Central memory CD8-positive, alpha-beta T cell (primary cell): ENCODE measurements around the gene CUX1.

Experiments
- ATAC-seq: fragments of 150-1000 bp; cut with Tn5 transposase; replicated peaks from 2 replicates; pipeline ENCODE4 v1.10.0; 2022; ENCODE audit warnings: mild to moderate bottlenecking, moderate FRiP score, moderate number of reproducible peaks; ENCODE audit not compliant: poor library complexity, severe bottlenecking; ENCODE audit errors: extremely low read depth
- DNase-seq, 2 donors: peaks; one replicate each; pipeline ENCODE4 v3.0.0; 2021; ENCODE audit warnings: low spot score in 2 of 2
- H3K27ac Mint-ChIP-seq: one replicate; pipeline ENCODE4 v1.8.0; 2022; ENCODE audit warnings: low read depth, mild to moderate bottlenecking, moderate library complexity, mixed read lengths
- H3K27me3 Mint-ChIP-seq: one replicate; pipeline ENCODE4 v1.8.0; 2022; ENCODE audit warnings: mixed read lengths
- H3K36me3 Mint-ChIP-seq: one replicate; pipeline ENCODE4 v1.8.0; 2022; ENCODE audit warnings: mild to moderate bottlenecking, moderate library complexity, mixed read lengths; ENCODE audit not compliant: insufficient read depth
- H3K4me1 Mint-ChIP-seq: one replicate; pipeline ENCODE4 v1.8.0; 2022; ENCODE audit warnings: mixed read lengths
- H3K4me3 Mint-ChIP-seq: one replicate; pipeline ENCODE4 v1.8.0; 2022; ENCODE audit warnings: mild to moderate bottlenecking, moderate library complexity, mixed read lengths
- H3K9me3 Mint-ChIP-seq: one replicate; pipeline ENCODE4 v1.8.0; 2022; ENCODE audit warnings: mixed read lengths

The CUX1 gene

DNA sequence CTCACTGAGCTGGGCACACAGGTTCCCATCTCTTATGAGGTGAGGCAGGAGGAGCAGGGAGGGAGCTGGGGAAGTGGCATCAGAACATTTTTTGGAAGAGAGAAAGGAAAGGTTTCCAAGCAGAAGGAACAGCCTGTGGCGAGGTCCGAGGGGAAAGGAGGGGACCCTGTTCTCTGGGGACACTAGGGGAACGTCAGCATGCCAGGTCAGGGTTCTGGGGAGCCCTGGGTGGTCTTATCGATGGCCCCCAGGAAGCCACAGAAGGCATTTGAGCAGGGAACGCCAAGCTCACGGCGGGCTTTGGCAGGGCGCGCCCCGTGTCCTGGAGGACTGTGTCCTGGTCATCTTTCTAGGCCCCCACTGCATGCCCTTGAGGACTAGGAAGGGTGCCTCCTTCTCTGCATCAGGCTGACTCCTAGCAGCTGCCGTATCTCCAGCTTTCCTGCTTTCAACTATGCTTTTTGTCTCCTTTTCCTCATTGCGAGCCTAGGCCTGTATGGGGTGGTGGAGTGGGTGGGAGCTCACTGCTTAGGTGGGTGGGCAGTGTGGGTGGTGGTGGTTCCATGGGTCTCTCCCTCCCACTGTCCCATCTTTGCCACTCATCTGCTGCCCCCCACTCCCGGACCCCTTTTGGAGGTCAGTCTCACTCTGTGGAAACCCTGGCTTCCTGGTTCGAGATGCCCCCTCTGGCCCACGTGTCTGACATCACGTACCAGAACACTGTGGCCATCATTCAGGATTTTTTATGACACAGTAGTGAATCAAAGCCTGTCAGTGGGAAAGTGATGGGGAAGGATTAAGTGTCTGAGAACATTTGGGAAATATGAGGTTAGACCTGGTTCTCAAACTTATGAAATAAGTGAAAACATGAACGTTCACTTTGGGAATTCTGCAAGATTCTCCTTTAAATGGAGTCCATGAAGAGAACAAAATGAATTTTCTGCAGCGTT, 89.1 kb downstream of the CUX1 start:
- Mint-ChIP-seq H3K4me1 (peaks cover 14% of the 10 kb centered on the region), H3K9me3 (no peaks in the 10 kb centered on the region), H3K27ac (no peak overlapping the region), H3K4me3 (no peak overlapping the region), H3K36me3 (no peaks in the 10 kb centered on the region), H3K27me3 (no peaks in the 10 kb centered on the region)
- ATAC-seq (no peak), DNase-seq (no peak)

DNA sequence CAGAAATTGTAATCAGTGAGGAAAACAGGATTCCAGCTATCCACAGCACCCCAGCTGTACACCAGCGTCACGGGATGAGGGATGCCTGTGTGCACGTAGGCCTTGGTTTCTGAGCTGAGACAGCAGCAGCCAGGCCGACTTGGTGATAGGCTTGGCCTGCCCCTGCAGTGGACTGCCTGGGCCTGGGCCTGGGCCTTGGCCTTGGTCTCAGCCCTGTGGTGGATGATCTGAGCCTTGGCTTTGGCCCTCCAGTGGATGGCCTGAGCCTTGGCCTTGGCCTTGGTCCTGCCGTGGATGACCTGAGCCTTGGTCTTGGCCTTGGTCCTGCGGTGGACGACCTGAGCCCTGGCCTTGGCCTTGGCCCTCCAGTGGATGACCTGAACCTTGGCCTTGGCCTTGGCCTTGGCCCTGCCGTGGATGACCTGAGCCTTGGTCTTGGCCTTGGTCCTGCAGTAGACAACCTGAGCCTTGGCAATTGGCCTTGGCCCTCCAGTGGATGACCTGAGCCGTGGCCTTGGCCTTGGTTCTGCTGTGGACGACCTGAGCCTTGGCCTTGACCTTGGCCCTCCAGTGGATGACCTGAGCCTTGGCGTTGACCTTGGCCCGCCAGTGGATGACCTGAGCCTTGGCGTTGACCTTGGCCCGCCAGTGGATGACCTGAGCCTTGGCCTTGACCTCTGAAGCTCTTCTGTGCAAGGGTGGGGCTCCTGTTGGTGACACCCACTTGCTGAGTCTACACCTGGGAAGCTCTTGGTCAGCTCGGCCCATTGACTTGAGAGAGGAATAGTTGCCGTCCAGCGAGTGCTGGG, 93.8 kb downstream of the CUX1 start:
- no peaks in the 10 kb centered on the region for H3K9me3 Mint-ChIP-seq
- H3K4me1 Mint-ChIP-seq, result peaks cover 18% of the 10 kb centered on the region
- H3K36me3 Mint-ChIP-seq, result no peaks in the 10 kb centered on the region
- no peak for DNase-seq
- no peak for ATAC-seq
- no peak overlapping the region for H3K27ac Mint-ChIP-seq
- no peak overlapping the region for H3K4me3 Mint-ChIP-seq
- no peaks in the 10 kb centered on the region for H3K27me3 Mint-ChIP-seq

DNA sequence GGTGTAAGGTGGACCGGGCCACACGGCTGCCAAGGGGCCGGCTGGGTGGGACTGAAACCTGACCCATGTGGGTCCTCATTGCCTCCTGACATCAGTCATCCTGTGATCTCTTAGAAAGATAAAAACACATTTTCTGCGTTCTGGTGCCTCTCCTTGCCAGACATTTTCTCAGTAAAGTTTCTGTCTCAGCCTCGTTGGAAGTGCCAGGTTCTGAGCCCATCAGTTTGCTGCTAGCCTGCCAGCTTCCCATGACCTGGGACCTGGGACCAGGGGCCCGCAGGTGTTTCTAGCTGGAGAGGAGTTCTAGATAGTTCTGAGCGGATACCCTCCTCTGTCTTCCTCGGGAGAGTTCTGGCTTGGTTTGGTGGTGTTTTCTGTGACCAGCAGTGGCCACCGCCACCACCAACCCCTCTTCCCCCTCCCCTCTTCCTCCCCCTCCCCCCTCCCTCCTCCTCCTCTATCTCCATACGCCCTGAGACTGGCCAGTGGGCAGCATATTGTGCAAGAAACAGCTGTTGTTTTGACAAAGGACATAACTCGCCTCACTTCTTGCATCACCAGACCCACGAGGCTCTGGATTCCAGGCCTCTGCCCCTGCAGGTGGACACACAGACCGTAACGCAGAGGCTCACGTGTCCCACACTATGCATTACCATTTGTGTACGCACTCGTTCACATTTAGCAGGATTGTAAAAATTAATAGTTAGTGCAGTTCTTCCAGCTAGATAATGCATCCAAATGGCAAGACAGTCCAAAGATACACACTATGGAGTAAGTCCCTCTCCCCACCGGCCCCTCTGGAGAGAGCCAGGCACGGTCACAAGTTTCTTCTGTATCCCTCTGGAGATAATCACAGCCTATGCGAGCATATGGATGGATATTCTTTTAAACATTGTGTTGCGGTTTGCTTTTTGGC, 94.6 kb downstream of the CUX1 start:
- DNase-seq (no peak), ATAC-seq (peak; percentile 24)
- Mint-ChIP-seq H3K36me3 (peaks cover 4% of the 10 kb centered on the region), H3K27ac (no peak overlapping the region), H3K9me3 (no peaks in the 10 kb centered on the region), H3K27me3 (no peaks in the 10 kb centered on the region), H3K4me1 (peaks cover 18% of the 10 kb centered on the region), H3K4me3 (no peak overlapping the region)

DNA sequence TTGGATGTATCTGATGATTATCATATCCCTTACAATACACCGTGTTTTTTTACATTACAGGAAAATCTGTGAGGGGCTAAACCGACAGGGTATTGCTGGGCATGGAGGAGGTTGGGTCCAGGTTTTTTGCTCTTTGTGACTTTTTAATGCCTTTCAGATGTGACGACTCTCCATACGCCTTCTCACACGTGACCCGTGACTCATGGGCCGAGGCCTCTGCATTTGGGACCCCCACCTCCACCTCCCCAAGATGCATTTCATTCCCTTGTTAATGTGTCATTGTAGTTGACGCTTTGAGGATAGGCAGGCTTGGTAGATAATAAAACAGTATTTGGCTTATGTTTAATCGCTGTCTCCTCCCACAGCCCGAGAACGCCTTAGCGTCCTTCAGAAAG, 95.3 kb downstream of the CUX1 start:
- H3K4me1 Mint-ChIP-seq, result peaks cover 18% of the 10 kb centered on the region

DNA sequence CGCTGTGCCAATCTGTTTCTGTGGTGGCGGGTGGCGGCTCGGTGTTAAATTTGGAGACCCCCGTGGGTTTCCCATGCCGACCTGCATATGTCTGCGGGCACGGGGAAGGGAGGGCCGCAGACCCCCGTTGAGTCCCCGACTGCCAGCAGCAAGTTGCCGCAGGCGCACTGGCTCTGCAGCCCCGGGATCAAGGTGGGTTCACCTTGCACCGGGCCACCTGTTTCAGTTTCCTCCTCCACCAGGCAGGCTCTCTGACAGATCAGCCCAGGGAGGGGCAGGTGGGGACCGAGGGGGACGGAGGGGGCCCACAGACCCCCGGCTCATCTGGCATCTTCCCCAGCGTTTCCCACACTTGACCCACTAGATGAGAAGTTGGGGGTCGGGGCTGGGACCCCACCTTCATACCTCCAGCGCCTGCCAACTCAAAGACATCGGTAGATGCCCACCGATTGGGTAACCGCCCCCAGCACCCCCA, 95.9 kb downstream of the CUX1 start:
- no peak for ATAC-seq
- Mint-ChIP-seq H3K27me3 (no peaks in the 10 kb centered on the region), H3K36me3 (peaks cover 8% of the 10 kb centered on the region), H3K4me3 (no peak overlapping the region), H3K9me3 (no peaks in the 10 kb centered on the region), H3K4me1 (peaks cover 18% of the 10 kb centered on the region), H3K27ac (no peak overlapping the region)
- no peak for DNase-seq

More for the DNA sequence above, 95.3 kb downstream of the CUX1 start:
- H3K27me3 Mint-ChIP-seq, result no peaks in the 10 kb centered on the region
- H3K36me3 Mint-ChIP-seq, result peaks cover 8% of the 10 kb centered on the region
- no peaks in the 10 kb centered on the region for H3K9me3 Mint-ChIP-seq
- H3K27ac Mint-ChIP-seq, result no peak overlapping the region
- H3K4me3 Mint-ChIP-seq, result no peak overlapping the region
- DNase-seq (no peak), ATAC-seq (no peak)

DNA sequence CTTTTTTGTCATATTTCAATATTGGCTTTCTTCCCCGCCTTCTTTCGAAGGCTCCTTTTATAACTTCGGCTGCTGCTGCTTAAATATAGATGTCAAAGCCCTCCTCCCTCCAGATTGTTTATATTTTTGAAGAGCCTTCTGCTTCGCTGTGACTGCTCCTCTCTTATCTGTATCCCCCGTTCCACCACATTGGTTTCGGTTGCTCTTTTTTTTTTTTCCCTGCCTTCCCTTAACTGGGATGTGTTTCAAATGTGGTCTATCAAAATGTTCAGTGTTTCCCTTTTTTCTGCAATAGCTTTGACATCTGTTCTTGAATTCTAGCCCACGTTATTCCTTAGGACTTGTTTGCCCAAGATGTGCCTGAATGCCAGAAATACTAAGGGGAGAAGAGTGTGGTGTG, 96.4 kb downstream of the CUX1 start:
- H3K4me3 Mint-ChIP-seq, result no peak overlapping the region
- no peak for ATAC-seq
- no peaks in the 10 kb centered on the region for H3K9me3 Mint-ChIP-seq
- no peak overlapping the region for H3K27ac Mint-ChIP-seq
- H3K4me1 Mint-ChIP-seq, result peaks cover 18% of the 10 kb centered on the region
- no peaks in the 10 kb centered on the region for H3K27me3 Mint-ChIP-seq
- peaks cover 8% of the 10 kb centered on the region for H3K36me3 Mint-ChIP-seq
- DNase-seq, result no peak

DNA sequence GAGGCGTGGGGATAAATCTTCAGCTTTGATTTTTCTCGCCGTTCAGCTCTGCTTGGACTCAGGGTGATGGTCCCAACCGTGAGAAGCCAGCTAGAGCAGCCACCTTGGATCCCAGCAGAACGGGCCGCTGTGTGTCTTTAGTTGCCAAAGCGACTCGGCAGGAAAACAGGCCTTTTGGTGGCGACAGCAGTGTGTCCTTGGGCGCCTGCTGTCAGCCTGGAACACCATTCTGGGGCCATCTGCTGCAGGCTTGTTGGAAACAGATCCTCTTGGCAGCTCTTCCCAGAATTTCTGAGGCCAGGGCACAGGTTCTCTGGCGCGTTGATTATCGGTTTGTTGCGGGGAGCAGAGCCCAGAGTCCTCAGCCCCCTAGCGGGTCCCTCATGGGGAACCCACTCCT, 97.6 kb downstream of the CUX1 start:
- Mint-ChIP-seq H3K4me3 (no peak overlapping the region), H3K4me1 (peaks cover 18% of the 10 kb centered on the region), H3K36me3 (peaks cover 8% of the 10 kb centered on the region), H3K27me3 (no peaks in the 10 kb centered on the region), H3K9me3 (no peaks in the 10 kb centered on the region), H3K27ac (no peak overlapping the region)
- DNase-seq, result no peak
- no peak for ATAC-seq

DNA sequence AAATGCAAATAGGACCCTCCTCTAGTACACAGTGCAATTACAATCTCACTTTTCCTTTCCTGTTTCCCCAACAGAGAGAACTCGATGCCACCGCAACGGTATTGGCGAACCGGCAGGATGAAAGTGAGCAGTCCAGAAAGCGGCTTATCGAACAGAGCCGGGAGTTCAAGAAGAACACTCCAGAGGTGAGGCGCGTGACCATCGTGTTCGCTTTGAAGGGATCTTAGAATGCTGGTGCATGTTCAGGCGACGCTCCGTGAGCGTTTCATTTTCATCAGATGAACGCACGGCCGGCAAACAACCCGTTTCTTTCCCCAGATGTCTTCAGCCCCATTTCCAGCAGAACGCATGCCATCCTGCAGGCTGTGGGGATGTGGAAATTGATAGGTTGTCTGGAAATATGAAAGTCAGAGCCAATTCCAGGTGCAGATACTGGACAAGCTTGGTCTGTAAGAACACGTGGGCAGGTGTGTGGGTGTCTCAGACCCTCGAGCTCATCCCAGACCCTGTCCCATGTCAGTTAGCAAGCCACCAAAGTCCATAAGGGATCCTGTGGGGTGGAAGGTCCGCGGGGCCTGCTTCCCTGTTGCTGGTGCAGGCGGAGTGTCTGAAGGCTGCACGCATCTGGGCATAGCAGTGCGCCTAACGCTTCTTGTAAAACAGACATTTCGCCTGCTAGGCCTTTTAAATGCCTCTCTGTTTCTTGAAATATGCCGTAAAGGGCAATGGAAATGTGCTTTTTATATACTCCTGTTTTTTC, 98.8 kb downstream of the CUX1 start:
- Mint-ChIP-seq H3K4me3 (no peak overlapping the region), H3K27me3 (no peaks in the 10 kb centered on the region), H3K27ac (no peak overlapping the region), H3K36me3 (peaks cover 8% of the 10 kb centered on the region), H3K4me1 (peaks cover 18% of the 10 kb centered on the region), H3K9me3 (no peaks in the 10 kb centered on the region)
- DNase-seq (no peak), ATAC-seq (no peak)

DNA sequence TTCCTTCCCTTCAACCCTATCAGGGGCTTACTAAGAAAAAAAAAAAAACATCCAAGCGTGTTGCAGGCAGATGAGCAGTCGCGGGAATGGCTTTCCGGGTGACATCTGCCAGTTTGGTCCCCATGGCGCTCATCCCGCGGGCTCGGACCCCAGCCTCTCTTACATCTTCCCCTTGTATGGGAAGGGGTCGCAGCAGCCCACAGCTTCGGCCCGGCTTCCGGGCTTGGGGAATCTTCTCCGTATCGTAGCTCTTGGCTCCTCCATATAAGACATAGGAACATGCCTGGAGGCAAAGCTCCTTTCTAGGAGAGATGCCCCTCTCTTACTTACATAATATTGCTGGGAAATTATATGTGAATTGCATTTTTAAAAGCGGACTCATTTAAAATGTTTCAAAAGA, 99.5 kb downstream of the CUX1 start:
- H3K4me3 Mint-ChIP-seq, result no peak overlapping the region
- H3K9me3 Mint-ChIP-seq, result no peaks in the 10 kb centered on the region
- DNase-seq, result no peak
- H3K27ac Mint-ChIP-seq, result no peak overlapping the region
- peaks cover 8% of the 10 kb centered on the region for H3K36me3 Mint-ChIP-seq
- peaks cover 18% of the 10 kb centered on the region for H3K4me1 Mint-ChIP-seq
- ATAC-seq, result no peak
- no peaks in the 10 kb centered on the region for H3K27me3 Mint-ChIP-seq

DNA sequence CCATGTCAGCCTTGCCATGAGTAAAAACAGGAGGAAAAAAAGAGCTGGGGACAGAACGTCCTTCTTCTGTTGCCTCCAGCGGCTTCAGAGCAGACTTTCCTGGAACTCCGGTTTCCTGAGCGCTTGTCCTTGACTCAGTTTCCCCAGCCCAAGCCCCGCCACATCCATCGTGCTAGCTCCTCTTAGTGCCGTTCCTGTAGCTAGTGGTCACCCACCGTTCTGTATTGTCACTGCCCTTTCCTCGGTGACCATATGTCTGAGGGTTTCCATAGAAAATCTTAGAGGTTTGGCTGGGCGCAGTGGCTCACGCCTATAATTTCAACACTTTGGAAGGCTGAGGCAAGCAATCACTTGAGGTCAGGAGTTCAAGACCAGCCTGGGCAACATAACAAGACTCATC, 100.1 kb downstream of the CUX1 start:
- no peak for DNase-seq
- peaks cover 8% of the 10 kb centered on the region for H3K36me3 Mint-ChIP-seq
- H3K27ac Mint-ChIP-seq, result no peak overlapping the region
- ATAC-seq, result no peak
- H3K4me1 Mint-ChIP-seq, result peaks cover 13% of the 10 kb centered on the region
- H3K9me3 Mint-ChIP-seq, result no peaks in the 10 kb centered on the region
- no peak overlapping the region for H3K4me3 Mint-ChIP-seq
- no peaks in the 10 kb centered on the region for H3K27me3 Mint-ChIP-seq

DNA sequence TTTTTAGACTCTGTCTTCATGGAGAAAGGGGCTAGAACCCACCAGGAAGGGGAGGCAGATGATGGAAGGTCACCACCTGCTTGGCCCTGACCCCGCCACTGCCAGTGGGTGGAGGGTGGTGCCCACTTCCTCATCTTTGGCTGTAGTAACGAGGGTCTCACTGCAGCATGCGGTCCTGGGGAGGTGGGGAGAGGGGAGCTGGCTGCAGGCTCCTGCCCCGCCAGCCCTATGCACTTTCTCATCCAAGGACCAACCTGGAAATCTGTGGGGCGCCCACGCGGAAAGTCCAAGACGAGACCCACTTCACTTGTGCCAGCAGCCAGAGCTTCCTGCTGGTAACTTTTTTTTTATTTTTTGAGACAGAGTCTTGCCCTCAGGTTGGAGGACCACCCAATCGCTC, 101.0 kb downstream of the CUX1 start:
- no peak for DNase-seq
- H3K36me3 Mint-ChIP-seq, result peaks cover 8% of the 10 kb centered on the region
- ATAC-seq, result no peak
- H3K27me3 Mint-ChIP-seq, result no peaks in the 10 kb centered on the region
- no peak overlapping the region for H3K4me3 Mint-ChIP-seq
- H3K27ac Mint-ChIP-seq, result no peak overlapping the region
- H3K9me3 Mint-ChIP-seq, result no peaks in the 10 kb centered on the region
- H3K4me1 Mint-ChIP-seq, result peaks cover 16% of the 10 kb centered on the region
